Tibial nerve (tissue), 3 donors: ENCODE results near the gene REPS2.

Experiments used
- CTCF ChIP-seq, 5 experiments: fragments of 200-600 bp in 3 of 5; fragments of 450-650 bp in 2 of 5; sonication (generic) in 3 of 5; IDR thresholded peaks; one replicate each; pipeline ENCODE4 v1.5.1; 2016 to 2019; ENCODE audit warnings: antibody characterized with exemption in 5 of 5, mild to moderate bottlenecking in 3 of 5, moderate library complexity in 2 of 5
- POLR2A ChIP-seq, 2 donors: fragments of 450-650 bp; IDR thresholded peaks; one replicate each; pipeline ENCODE4 v1.6.1; 2017; ENCODE audit warnings: antibody characterized with exemption in 2 of 2, mild to moderate bottlenecking in 2 of 2, moderate library complexity in 2 of 2

GRCh38 chrX:17000751-17001150 is 54.3 kb downstream of the REPS2 start:
- TF ChIP-seq CTCF (IDR thresholded peaks at IDR 0.05) (no peak), POLR2A (IDR thresholded peaks at IDR 0.05) (no peak)
